GM18520 (cell line): ENCODE measurements around the gene ITGA4.

Source experiments
- ATAC-seq: cut with Tn5 transposase; IDR thresholded peaks from one replicate; pipeline ENCODE4 v1.9.1; 2021; ENCODE audit not compliant: unreplicated experiment

ITGA4 gene

DNA sequence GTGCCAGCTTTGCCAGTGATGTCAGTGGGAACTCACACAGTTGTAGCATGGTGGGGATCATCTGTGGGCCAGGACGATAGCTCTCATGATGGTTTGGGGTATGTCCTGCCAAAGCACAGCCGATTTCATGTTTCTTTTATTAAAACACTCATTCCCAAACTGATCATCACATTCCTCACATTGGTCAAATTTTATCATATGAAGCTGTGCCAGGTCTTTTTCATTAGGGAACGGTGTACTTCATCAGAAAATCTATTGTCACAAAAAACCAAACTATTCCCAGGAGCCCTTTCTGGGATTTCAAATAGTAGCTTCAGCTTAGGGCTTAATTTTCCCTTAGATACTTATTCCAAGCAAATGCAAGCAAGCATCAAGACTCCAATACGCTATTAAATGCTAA, 42.0 kb downstream of the ITGA4 start:
- no peak for ATAC-seq

DNA sequence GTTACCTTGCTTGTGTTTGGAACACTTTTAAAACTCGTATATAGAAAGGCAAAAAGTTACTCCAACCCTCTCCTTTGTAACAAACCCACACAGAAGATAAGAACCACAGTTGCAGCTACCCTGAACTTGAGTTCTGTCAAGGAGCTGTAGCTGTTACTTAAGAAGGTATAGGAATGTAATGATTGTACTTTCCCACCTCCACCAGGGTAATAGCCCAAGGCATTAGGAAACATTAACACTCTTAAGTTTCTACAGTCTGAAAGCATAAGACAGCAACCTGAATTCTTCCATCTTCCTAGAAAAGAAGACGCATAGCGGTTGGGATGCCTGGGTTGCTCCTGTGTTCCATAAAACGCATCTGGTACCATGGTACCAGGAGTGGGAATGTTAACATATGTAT, 43.0 kb downstream of the ITGA4 start:
- no peak for ATAC-seq

DNA sequence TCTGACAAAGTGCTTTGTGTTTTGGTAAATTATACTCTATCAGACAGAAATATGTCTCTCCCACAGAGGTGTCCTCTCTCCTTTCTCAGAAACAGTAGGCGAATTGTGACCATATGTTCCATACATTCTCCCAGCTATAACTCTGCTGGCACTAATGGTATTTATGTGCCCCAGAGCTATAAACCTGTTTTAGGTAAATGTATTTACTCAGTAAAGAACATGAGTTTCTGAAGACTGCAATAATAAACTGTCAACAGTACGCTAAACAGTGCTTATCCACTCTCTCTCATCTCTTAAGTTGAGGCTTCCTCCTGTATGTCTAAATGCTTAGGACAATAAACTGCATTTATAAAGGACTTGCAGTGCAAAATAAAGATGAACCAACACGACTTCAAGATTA, 58.5 kb downstream of the ITGA4 start:
- no peak for ATAC-seq

DNA sequence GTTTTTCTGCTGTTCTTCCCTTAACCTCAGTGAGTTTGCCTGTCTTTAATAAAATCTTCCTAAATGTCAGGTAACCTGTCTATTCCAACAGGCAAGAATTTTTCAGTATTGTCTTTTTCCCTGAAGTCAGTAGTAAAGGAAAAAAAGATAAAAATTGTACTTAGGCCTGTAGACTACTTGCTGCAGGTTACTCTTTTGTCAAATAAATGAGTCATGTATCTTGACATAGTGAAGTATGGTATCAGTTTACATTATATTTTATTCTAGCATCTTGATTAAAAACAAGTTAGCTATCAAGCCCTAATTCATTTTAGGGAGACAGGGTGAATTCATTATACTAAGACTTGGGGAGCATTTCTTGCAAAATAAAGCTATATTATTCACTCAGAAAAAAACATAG, 59.8 kb downstream of the ITGA4 start:
- ATAC-seq = no peak

DNA sequence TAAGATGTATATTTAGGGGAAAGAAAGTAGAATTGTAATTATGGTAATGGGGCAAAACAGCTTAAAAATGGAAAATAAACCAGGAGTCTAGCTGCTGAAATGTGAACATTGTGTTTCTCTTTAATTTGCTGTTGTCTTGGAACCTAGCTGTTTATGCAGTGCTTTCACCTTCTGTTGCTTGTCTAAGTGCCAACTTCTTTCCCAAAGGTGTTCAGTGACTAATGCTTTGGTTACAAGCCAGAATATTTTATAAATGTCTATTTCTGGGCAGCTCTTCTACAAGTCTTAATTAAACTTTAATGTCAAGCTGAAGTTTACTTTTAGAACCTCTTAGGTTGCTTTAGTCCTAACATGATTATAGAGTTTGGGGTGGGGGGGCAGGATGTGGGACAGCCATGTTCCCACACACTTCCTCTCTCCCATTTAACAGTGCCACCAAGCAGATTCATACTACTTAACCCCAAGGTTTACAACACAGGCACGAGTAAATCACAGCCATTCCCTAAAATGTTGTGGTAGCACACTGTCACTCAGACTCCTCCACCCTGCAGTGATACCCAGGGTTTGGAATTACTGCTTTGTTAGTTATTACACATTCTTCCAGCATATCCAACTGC, 60.6 kb downstream of the ITGA4 start:
- ATAC-seq = no peak

DNA sequence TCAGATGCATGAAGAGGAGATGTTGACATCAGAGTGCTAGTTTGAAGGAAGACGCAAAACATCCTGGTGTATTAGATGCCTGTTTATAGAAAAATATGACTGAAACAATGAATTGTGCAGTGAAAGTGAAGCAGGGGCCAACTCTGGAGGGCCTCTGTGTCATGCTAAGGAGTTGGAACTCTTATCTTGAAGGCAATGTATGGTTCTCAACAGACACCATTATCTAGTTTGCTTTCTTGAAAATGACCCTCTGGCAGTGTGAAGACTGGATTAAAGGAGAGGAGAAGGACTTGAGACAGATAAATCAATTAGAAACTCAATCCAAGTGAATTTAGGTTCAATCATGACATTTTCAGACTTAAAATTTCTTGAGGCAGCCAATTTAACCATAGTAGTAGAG, 63.1 kb downstream of the ITGA4 start:
- ATAC-seq = no peak

DNA sequence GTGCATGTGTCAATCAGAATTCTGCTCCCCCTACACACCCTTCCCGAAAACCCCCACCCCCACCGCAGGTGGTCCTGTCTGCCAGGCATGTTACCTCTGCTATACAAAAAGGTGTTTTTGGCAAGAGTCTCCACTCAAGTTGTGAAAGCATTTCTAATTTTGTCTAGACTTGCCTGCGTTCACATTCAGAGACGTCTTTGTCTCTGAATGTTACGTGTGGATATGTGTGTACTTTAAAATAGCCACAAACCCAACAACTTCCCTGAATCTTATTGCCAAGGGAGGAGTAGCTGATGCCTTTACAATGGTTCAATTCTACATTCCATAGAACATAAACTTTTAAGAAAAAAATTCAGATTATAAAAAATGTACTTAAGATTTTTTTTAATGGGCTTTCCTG, 66.6 kb downstream of the ITGA4 start:
- no peak for ATAC-seq

DNA sequence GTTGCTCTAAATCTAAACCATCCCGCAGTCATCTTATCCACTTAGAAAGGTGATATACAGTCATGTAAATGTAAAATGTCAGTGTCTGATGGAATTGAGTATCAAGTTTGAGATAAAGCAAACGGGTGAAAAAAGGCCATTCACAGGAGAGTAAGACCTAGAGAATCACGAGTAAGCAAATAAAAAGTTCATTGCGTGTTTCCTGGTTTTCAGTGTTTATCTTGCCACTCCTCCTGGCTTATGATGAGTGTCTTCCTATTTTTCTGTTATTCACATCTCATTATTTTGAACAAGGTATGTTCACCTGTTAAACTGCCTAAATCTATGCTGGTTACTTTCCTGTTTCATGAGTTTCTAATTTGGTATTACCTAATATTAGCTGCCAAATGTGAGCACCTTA, 68.8 kb downstream of the ITGA4 start:
- no peak for ATAC-seq

DNA sequence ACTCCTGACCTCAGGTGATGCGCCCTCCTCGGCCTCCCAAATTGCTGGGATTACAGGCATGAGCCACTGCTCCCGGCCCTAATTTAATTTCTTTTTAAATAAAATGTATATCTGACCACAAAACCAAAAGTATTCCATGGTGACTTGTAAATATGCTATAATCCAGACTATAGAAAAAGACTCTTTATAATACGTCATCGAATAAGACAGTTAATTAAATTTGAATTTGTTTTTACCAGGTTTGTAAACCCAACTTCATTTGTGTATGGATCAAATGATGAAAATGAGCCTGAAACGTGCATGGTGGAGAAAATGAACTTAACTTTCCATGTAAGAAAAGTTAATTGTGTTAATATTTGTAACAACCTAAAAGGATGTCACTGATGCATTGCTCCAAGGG, 69.9 kb downstream of the ITGA4 start:
- ATAC-seq = no peak

DNA sequence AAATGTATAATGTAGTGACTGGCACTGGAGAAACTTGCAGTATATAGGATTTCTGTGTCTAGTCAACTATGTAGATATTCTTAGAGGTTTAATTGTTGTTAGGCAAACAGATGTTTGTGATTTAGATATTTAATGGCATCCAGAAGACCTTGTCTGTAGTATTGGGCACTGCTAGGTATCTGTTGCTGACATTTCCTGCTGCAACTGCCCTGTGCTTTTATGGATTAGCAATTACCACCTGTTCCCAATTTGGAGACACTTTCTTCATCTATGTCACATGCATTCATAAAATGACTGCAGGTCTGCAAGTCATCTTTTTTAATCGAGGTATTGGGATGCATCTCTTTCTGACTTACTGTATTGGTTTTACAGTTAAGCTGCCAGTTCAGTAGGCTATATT, 71.3 kb downstream of the ITGA4 start:
- no peak for ATAC-seq

DNA sequence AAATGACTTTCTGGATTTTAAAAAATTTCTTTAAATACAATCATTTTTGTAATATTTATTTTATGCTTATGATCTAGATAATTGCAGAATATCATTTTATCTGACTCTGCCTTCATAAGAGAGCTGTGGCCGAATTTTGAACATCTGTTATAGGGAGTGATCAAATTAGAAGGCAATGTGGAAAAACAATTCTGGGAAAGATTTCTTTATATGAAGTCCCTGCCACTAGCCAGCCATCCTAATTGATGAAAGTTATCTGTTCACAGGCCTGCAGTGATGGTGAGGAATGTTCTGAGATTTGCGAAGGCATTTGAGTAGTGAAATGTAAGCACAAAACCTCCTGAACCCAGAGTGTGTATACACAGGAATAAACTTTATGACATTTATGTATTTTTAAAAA, 79.5 kb downstream of the ITGA4 start:
- ATAC-seq = no peak

DNA sequence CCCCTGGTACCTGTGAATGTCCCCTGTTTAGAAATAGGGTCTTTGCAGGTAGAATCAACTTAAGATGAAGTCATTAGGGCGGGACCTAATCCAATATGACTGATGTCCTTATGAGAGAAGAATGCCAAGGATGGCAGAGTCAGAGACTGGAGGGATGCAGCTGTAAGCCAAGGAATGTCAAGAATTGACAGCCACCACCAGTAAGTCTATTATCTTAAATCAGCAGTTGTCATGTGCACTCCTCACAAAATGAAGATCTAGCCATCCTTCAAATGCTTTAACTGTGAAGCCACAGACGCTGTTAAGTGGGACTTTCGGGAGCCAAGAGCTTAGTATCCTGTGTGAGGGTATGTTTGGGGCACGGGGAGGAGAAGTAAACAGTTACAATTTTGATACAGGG, 83.2 kb downstream of the ITGA4 start:
- no peak for ATAC-seq

DNA sequence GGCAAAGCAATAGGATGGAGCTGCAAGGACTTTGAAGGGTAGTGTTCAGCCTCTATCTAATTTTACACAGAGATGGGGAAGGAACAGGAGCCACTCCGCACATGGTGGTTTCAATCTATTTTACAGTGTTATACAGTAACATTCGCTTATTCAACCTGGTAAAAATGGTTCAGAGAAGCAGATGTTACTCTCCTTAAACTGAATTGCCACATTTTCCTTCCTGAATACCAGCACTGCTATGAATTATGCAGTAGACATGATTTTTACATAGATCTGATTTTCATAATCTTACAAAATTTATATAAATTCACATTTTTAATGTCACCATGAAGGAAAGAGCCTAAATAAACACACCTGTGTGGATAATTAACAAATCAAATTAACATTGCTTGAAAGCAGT, 85.0 kb downstream of the ITGA4 start:
- ATAC-seq = no peak

DNA sequence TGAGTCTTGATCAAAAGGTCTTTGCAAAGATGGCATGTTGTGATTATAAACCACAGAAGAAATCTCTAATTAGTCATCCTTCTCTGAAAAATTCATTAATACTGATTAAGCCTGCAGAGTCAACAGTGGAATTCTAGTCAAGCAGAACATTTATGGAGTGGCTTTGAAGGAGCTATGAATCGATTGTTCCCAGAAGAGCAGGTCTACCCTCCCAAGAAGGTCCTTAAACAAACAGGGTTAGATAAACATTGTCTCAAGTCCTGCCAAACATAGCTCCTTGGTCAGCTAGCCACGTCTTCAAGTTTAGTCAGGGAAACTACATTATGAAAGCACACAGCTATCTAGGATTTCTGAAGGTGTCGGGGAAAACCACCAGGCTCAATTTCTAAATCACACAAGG, 88.9 kb downstream of the ITGA4 start:
- no peak for ATAC-seq

DNA sequence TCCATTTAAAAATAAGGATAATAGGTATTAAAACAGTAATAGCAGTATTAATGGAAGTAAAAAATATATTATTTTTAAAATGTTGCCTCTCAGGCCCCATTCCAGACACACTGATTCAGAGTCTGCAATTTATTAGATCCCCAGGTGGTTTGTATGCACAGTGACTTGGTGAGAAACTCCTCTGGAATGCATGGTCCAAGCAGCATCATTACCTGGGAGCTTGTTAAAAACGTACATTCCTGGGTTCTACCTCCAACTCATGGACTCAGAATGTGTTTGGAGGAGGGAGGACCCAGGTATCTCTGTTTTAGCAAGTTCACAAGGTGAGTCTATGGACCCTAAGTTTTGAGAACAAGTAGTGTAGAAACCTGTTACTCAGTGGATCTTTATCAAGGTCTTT, 95.6 kb downstream of the ITGA4 start:
- no peak for ATAC-seq

DNA sequence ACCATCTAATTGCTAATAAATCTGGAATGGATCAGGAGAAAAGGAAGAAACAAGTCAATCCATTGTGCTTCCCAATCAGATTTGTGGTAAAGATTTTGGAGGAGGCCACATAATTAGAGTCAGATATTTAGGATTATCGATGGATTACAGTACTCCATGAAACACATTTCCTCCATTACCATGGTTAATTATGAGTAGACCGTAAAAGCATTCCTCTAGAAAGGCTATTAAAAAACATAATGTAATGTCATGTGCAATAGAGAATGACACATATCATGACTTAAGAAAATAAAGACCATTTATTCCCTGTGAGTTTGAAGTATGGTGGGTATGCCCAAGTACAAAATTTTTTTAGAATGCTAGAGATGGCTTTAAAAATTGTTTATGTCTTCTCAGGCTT, 96.1 kb downstream of the ITGA4 start:
- no peak for ATAC-seq

DNA sequence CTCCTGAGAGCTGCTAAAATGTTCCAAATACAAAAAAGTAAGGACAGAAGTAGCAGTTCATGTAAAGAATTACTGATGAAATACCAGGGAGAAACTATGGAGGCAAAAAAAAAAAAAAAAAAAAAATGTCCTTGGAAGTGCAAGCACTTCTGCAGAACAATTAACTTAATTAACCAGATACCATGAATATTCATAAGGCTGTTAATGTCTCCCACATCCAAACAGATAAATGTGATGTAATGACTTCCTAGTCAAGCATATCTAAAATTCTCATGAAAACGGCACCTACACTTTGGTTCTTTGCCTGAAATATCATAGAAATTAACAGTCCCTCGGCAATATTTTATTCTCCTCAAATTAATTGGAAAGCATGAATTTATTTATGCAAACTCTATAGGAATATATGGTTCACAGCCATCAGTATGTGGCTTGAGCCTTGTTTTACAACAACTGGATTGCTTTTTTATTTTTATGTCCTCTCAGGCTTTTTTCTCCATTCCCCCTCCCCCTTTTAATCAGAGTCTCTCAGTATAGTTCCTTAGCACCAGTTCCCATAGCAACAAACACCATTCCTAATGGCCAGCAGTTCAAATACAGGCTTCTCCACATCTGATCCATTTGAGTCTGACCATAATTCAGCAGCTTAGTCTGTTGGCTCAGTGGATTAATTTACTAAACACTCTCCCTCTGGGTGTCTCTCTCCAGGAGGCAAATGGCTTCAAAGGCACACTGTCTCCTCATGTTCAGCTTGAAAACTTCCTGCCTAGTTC, 97.1 kb downstream of the ITGA4 start:
- no peak for ATAC-seq

DNA sequence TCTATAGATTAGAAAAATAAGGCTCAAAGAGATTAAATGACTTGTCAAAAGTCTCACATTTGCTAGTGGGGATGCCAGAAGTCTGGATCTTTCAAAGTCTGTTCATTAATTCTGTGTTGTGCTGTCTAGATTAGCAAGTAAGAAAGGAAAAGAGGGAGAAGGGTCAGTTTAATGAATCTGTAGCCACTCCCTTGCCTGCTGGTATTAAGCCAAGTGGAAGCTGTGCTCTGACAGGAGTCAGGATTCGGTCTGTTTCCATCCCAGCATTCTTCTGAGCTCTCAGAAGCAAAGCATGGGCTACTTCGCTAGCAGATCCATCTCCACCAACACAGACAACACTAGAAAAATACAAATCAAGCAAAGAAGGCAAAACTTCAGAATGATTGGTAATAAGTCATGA, 101.2 kb downstream of the ITGA4 start:
- no peak for ATAC-seq

DNA sequence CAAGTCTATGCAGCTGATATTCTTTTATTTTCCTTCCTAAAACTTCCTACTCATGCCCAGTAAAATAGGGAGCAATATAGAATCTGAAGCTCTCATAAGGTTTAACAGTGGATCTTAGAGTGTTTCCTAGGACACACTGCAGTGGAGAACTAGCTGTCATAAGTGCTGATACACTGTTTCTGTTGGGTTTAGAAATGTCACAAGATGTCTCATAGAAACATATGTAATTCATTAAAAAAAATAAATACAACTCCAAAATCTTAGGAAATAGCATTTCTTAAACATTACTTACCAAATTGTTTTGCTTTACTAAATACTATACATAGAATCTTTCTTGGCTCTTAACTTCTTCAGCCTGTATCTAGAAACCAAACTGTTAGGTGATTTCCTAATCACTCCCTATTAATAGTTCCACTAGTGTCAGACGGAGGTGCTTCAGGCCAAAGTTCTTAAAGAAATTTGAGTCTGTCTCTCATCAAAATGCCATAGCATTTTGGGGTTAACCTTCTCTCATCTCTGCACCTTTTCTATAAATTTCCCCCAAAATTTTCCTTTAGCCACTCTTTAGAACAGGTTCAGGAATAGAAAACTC, 106.0 kb downstream of the ITGA4 start:
- peak; percentile 35 for ATAC-seq

DNA sequence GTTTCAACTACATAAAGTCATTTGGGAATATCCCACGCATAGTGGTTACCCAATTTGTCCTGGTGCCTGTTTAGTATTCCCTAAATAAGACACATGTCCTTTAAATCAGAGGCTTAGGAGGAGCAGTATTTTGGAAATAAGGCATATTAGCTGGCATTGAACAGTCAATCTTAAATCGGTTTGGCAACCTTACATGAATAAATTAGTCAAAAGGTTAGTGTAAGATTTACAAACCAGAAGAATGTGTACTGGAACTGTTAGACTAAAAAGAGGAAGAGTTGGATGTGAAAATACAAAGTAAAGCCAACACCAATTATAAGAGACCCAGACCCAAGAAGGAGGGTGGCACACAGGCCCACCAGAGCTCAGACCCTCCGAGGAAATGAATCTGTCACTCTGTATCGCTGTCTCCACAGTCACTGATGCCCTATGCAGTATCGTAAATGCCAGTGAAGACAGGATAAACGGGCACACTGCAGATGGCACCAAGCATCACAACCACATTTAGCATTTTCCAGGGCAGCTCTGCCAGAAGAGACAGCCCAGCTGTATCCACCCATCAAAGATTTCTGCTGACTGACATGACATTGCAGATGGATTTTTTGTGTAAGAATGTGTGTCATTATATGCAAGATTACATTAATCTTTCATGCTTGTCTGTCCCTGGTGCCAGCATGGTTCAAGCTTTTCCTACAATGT, 109.3 kb downstream of the ITGA4 start:
- no peak for ATAC-seq

DNA sequence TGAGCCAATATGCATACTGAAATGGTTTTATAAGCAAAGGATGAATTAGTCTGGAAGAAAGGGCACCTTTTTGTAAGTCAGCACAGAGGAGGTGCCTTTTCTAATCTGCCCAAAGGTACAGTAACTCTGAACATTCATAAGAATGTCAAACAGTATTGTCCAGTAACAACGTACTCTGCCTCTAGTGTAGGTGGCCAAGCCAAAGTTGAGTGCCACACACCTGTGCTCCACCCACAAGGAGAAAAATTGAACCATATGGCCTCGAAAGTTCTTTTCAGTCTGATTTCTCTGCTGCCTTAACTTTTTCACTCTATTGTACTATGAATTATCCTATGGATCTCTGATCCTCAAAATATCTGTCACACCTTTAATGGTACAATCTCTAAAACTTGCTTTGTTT, 112.9 kb downstream of the ITGA4 start:
- no peak for ATAC-seq
